Natural killer cell (primary cell): ENCODE results near the gene MISP3. TPM values are rescaled to one million over a fixed set of nuclear protein-coding genes. Genes with fewer than 3 reads are reported as not detected.

ENCODE experiments used
- ATAC-seq, 3 donors: fragments of 150-1000 bp in 2 of 3; fragments of 200-7000 bp in 1 of 3; cut with Tn5 transposase; 1 replicate in 1 of 3; 2 replicates in 2 of 3; pipeline ENCODE4 v1.10.0; 2021; ENCODE audit warnings: mild to moderate bottlenecking in 2 of 3, moderate library complexity in 2 of 3
- DNase-seq, 2 donors: peaks; one replicate each; pipeline versions ENCODE4 v3.0.0 to v3.0.0-alpha.2; 2013 to 2021; ENCODE audit warnings: mixed read lengths in 1 of 2
- H3K27ac ChIP-seq: one replicate; pipeline ENCODE4 v1.5.1; 2013; ENCODE audit warnings: mild to moderate bottlenecking, low read length
- H3K27me3 ChIP-seq: one replicate; pipeline ENCODE4 v1.6.1; 2013; ENCODE audit warnings: low read length; ENCODE audit not compliant: control insufficient read depth, insufficient read depth
- H3K36me3 ChIP-seq: one replicate; pipeline ENCODE4 v1.6.1; 2013; ENCODE audit warnings: low read length; ENCODE audit not compliant: control insufficient read depth, insufficient read depth
- H3K4me1 ChIP-seq: one replicate; pipeline ENCODE4 v1.6.1; 2013; ENCODE audit warnings: low read length; ENCODE audit not compliant: control insufficient read depth, insufficient read depth
- H3K4me3 ChIP-seq: one replicate; pipeline ENCODE4 v1.5.1; 2013; ENCODE audit warnings: low read length
- H3K9me3 ChIP-seq: one replicate; pipeline ENCODE4 v1.6.1; 2013; ENCODE audit warnings: low read length; ENCODE audit not compliant: control insufficient read depth, insufficient read depth
- H3K27ac Mint-ChIP-seq, 2 donors: one replicate each; pipeline ENCODE4 v1.8.0; 2022; ENCODE audit warnings: mild to moderate bottlenecking in 2 of 2, mixed read lengths in 2 of 2, moderate library complexity in 1 of 2
- H3K27me3 Mint-ChIP-seq, 2 donors: one replicate each; pipeline ENCODE4 v1.8.0; 2022; ENCODE audit warnings: low read depth in 2 of 2, mixed read lengths in 2 of 2
- H3K36me3 Mint-ChIP-seq: one replicate; pipeline ENCODE4 v1.8.0; 2022; ENCODE audit warnings: mixed read lengths
- H3K4me1 Mint-ChIP-seq, 2 donors: one replicate each; pipeline ENCODE4 v1.8.0; 2022; ENCODE audit warnings: mixed read lengths in 2 of 2
- H3K4me3 Mint-ChIP-seq: one replicate; pipeline ENCODE4 v1.8.0; 2022; ENCODE audit warnings: mild to moderate bottlenecking, moderate library complexity, mixed read lengths
- H3K9me3 Mint-ChIP-seq, 2 donors: one replicate each; pipeline ENCODE4 v1.8.0; 2022; ENCODE audit warnings: mixed read lengths in 2 of 2
- CTCF ChIP-seq: fragments of 200-600 bp; IDR thresholded peaks from one replicate; pipeline ENCODE4 v1.8.0; 2022; ENCODE audit warnings: antibody characterized with exemption
- WGBS: methylation state at CpG from one replicate; pipeline ENCODE4 v1.1.7; 2013; ENCODE audit warnings: missing lambda C conversion rate; ENCODE audit not compliant: insufficient coverage; 5-methylcytosine and 5-hydroxymethylcytosine counted together
- intact Hi-C: fragments of 100-400 bp; cut with micrococcal nuclease; formaldehyde crosslinking; loops from one replicate; pipeline ENCODE4 v1.14.2; 2022
- total RNA-seq, 4 donors: library from RNA; stranded (reverse); fragments of 120-200 nt in 1 of 4; gene quantifications; one replicate each; pipeline versions ENCODE4 v1.2.3 to v1.2.4, GENCODE V29; 2013 to 2022

MISP3 gene
- total RNA-seq, 3 donors from 2014 or later (not counting 1 experiment from before 2014, with no cell fraction given), result 2.4 to 4.1 (median 2.4) TPM

GRCh38 chr19:14105680-14106079 lies 33.1 kb downstream of the MISP3 start:
- no peak overlapping the region for H3K27ac Mint-ChIP-seq
- WGBS, result 98% methylated on average over 8 of the region's 8 CpGs
- DNase-seq, result no peak
- H3K9me3 Mint-ChIP-seq, result no peaks in the 10 kb centered on the region
- Histone ChIP-seq H3K27ac (no peak overlapping the region), H3K36me3 (peaks cover 27% of the 10 kb centered on the region), H3K27me3 (no peaks in the 10 kb centered on the region), H3K9me3 (no peaks in the 10 kb centered on the region), H3K4me3 (no peak overlapping the region), H3K4me1 (no peaks in the 10 kb centered on the region)
- intact Hi-C loops, result no loop called here
- H3K36me3 Mint-ChIP-seq, result no peaks in the 10 kb centered on the region
- TF ChIP-seq CTCF, result no peak
- H3K27me3 Mint-ChIP-seq, result no peaks in the 10 kb centered on the region
- H3K4me1 Mint-ChIP-seq, result peaks cover 0 to 4% of the 10 kb centered on the region in 2 donors
- ATAC-seq, result no peak
- no peak overlapping the region for H3K4me3 Mint-ChIP-seq

- H3K9me3 Mint-ChIP-seq, result no peaks in the 10 kb centered on the region
- DNase-seq (no peak), ATAC-seq (no peak)
- no peak overlapping the region for H3K4me3 ChIP-seq
- H3K27me3 Mint-ChIP-seq, result no peaks in the 10 kb centered on the region
- intact Hi-C loops, result no loop called here
- peaks cover 0 to 8% of the 10 kb centered on the region in 2 donors for H3K4me1 Mint-ChIP-seq
- H3K9me3 ChIP-seq, result no peaks in the 10 kb centered on the region
- 93% methylated on average over 16 of the region's 16 CpGs for WGBS
- H3K36me3 ChIP-seq, result peaks cover 22% of the 10 kb centered on the region
- H3K27ac Mint-ChIP-seq, result no peak overlapping the region
- H3K27ac ChIP-seq, result no peak overlapping the region
- H3K36me3 Mint-ChIP-seq, result no peaks in the 10 kb centered on the region
- no peaks in the 10 kb centered on the region for H3K4me1 ChIP-seq
- no peak for TF ChIP-seq CTCF
- no peak overlapping the region for H3K4me3 Mint-ChIP-seq
- no peaks in the 10 kb centered on the region for H3K27me3 ChIP-seq
Observed at GRCh38 chr19:14106840-14107239, 34.3 kb downstream of the MISP3 start.

- peaks cover 2% of the 10 kb centered on the region for H3K4me1 ChIP-seq
- no peaks in the 10 kb centered on the region for H3K9me3 ChIP-seq
- WGBS, result 97% methylated on average over 22 of the region's 23 CpGs
- intact Hi-C loops, result no loop called here
- no peaks in the 10 kb centered on the region for H3K9me3 Mint-ChIP-seq
- no peak overlapping the region for H3K27ac Mint-ChIP-seq
- H3K27me3 Mint-ChIP-seq, result no peaks in the 10 kb centered on the region
- no peaks in the 10 kb centered on the region for H3K36me3 Mint-ChIP-seq
- no peak for ATAC-seq
- DNase-seq, result no peak
- no peak overlapping the region for H3K27ac ChIP-seq
- no peaks in the 10 kb centered on the region for H3K27me3 ChIP-seq
- no peak for TF ChIP-seq CTCF
- no peak overlapping the region for H3K4me3 ChIP-seq
- H3K4me3 Mint-ChIP-seq, result no peak overlapping the region
- H3K36me3 ChIP-seq, result peaks cover 13% of the 10 kb centered on the region
- H3K4me1 Mint-ChIP-seq, result peaks cover 0 to 8% of the 10 kb centered on the region in 2 donors
Observed at GRCh38 chr19:14107581-14108461, 35.2 kb downstream of the MISP3 start.
